ENCODE measurements around the gene EFNA2.

EFNA2 gene

GRCh38 chr19:1251330-1252220, 34.1 kb upstream of the EFNA2 start:
- no peak for TF ChIP-seq CTCF (IDR thresholded peaks at IDR 0.05; ENCODE audit: low read depth, low read length, missing control alignments)
- H3K27ac ChIP-seq = peak overlapping the region; percentile 87
- in situ Hi-C loops (cut with HindIII; ENCODE audit: low pct_ligation_motif_present, low sequenced_read_pairs) = no loop called here

GRCh38 chr19:1252221-1252820, 33.4 kb upstream of the EFNA2 start:
- DNase-seq = peak; percentile 62
- Histone ChIP-seq H3K4me3 (ENCODE audit: low read depth, low read length) (peak overlapping the region; percentile 79), H3K27me3 (replicated peaks) (no peaks in the 10 kb centered on the region), H3K27ac (peak overlapping the region; percentile 87), H3K36me3 (replicated peaks) (peaks cover 66% of the 10 kb centered on the region)
- in situ Hi-C loops (cut with HindIII; ENCODE audit: low pct_ligation_motif_present, low sequenced_read_pairs) = no loop called here
- TF ChIP-seq CTCF (IDR thresholded peaks at IDR 0.05; ENCODE audit: low read depth, low read length, missing control alignments) = no peak

More at GRCh38 chr19:1251330-1252220, 34.1 kb upstream of the EFNA2 start:
- Histone ChIP-seq H3K36me3 (replicated peaks) (peaks cover 58% of the 10 kb centered on the region), H3K4me3 (ENCODE audit: low read depth, low read length) (peak overlapping the region; percentile 79), H3K27me3 (replicated peaks) (no peaks in the 10 kb centered on the region)
- peak; percentile 49 for DNase-seq

- H3K27me3 ChIP-seq (replicated peaks) = no peaks in the 10 kb centered on the region
- H3K36me3 ChIP-seq (replicated peaks) = peaks cover 72% of the 10 kb centered on the region
- peak; percentile 94 for DNase-seq
- in situ Hi-C loops (cut with HindIII; ENCODE audit: low pct_ligation_motif_present, low sequenced_read_pairs) = no loop called here
- TF ChIP-seq CTCF (IDR thresholded peaks at IDR 0.05; ENCODE audit: low read depth, low read length, missing control alignments) = peak; percentile 22
- H3K4me3 ChIP-seq (ENCODE audit: low read depth, low read length) = peak overlapping the region; percentile 79
- H3K27ac ChIP-seq = peak overlapping the region; percentile 87
Measured at GRCh38 chr19:1252821-1253513, 32.7 kb upstream of the EFNA2 start.

GRCh38 chr19:1253514-1254080, 32.1 kb upstream of the EFNA2 start:
- peak overlapping the region; percentile 87 for H3K27ac ChIP-seq
- peaks cover 76% of the 10 kb centered on the region for H3K36me3 ChIP-seq (replicated peaks)
- in situ Hi-C loops (cut with HindIII; ENCODE audit: low pct_ligation_motif_present, low sequenced_read_pairs) = no loop called here
- no peak for TF ChIP-seq CTCF (IDR thresholded peaks at IDR 0.05; ENCODE audit: low read depth, low read length, missing control alignments)
- H3K27me3 ChIP-seq (replicated peaks) = no peaks in the 10 kb centered on the region
- no peak for DNase-seq
- H3K4me3 ChIP-seq (ENCODE audit: low read depth, low read length) = peak overlapping the region; percentile 46

GRCh38 chr19:1254081-1254527, 31.6 kb upstream of the EFNA2 start:
- Histone ChIP-seq H3K36me3 (replicated peaks) (peaks cover 76% of the 10 kb centered on the region), H3K27me3 (replicated peaks) (no peaks in the 10 kb centered on the region), H3K27ac (peak overlapping the region; percentile 87), H3K4me3 (ENCODE audit: low read depth, low read length) (no peak overlapping the region)
- in situ Hi-C loops (cut with HindIII; ENCODE audit: low pct_ligation_motif_present, low sequenced_read_pairs) = no loop called here
- no peak for DNase-seq
- no peak for TF ChIP-seq CTCF (IDR thresholded peaks at IDR 0.05; ENCODE audit: low read depth, low read length, missing control alignments)
